Measurements from ENCODE around the gene SH3BP5L. TPM values are rescaled to one million over a fixed set of nuclear protein-coding genes. Genes with fewer than 3 reads are reported as not detected.

Gene SH3BP5L
- total and polyA plus RNA-seq, 2 of the 8 experiments (the other 6 are each of a cell fraction or from before 2014, with no cell fraction given): 20.2 to 28.4 TPM

- TF ChIP-seq BACH1 (IDR thresholded peaks at IDR 0.05; ENCODE audit: low read length) (0 out of 2 replicates have a peak, but pooled peaks have one; percentile 1), POLR2A (IDR thresholded peaks at IDR 0.05; ENCODE audit: control extremely low read depth in 1 of 2, low read depth in 2 of 2, low read length in 2 of 2) (no peak), TBP (IDR thresholded peaks at IDR 0.05; ENCODE audit: low read depth, low read length) (peak; percentile 97), SIN3A (conservative IDR thresholded peaks at IDR 0.05 in 1 of 2, IDR thresholded peaks at IDR 0.05 in 1 of 2; ENCODE audit: low read depth in 1 of 2, low read length in 2 of 2) (no peak), NRF1 (IDR thresholded peaks at IDR 0.05; ENCODE audit: low read depth, low read length) (peak; percentile 19; the same call in 1 of the 2 replicates), USF2 (IDR thresholded peaks at IDR 0.05; ENCODE audit: low read length) (no peak), KDM4A (IDR thresholded peaks at IDR 0.05; ENCODE audit: low read depth, low read length, severe bottlenecking) (no peak), SP4 (IDR thresholded peaks at IDR 0.05; ENCODE audit: low read length) (no peak), FOSL1 (IDR thresholded peaks at IDR 0.05; ENCODE audit: insufficient read depth, low read depth, low read length) (no peak), E2F6 (IDR thresholded peaks at IDR 0.05) (no peak), BCL11A (IDR thresholded peaks at IDR 0.05; ENCODE audit: low read depth in 2 of 2, low read length in 2 of 2) (no peak), CHD2 (IDR thresholded peaks at IDR 0.05; ENCODE audit: low read length) (no peak; the same call in 1 of the 2 replicates), EP300 (IDR thresholded peaks at IDR 0.05; ENCODE audit: borderline replicate concordance in 1 of 2, low read depth in 2 of 2, low read length in 2 of 2) (no peak), RXRA (IDR thresholded peaks at IDR 0.05; ENCODE audit: insufficient read depth, low read depth, low read length) (no peak), ZNF274 (IDR thresholded peaks at IDR 0.05; ENCODE audit: borderline replicate concordance, extremely low read depth, low read length) (no peak), RBBP5 (IDR thresholded peaks at IDR 0.05; ENCODE audit: borderline replicate concordance, low read depth, low read length) (peak; percentile 13; the same call in 1 of the 2 replicates), POU5F1 (IDR thresholded peaks at IDR 0.05; ENCODE audit: low read depth, low read length) (peak; percentile 27; the same call in 1 of the 2 replicates), ATF2 (IDR thresholded peaks at IDR 0.05; ENCODE audit: low read length) (0 out of 2 replicates have a peak, but pooled peaks have one; percentile 43), SIRT6 (IDR thresholded peaks at IDR 0.05; ENCODE audit: low read length) (no peak), SIX5 (IDR thresholded peaks at IDR 0.05; ENCODE audit: low read depth, low read length) (no peak), YY1 (IDR thresholded peaks at IDR 0.05; ENCODE audit: low read depth, low read length) (0 out of 2 replicates have a peak, but pooled peaks have one; percentile 16)
Observed at GRCh38 chr1:248873993-248874533, 48.3 kb upstream of the SH3BP5L start (continued).

Measured in H1 (cell line).